Stimulated activated CD4-positive, alpha-beta T cell treated with anti-CD3 and anti-CD28 coated beads, Interleukin-12 subunit alpha, Interleukin-12 subunit beta, amount 100 ng/mL, for 24 hours (primary cell): ENCODE measurements around the gene TTLL11.
"Not testable (repeated sequence)": the region's sequence is repeated elsewhere in the genome, so short reads cannot be mapped to it uniquely, and the experiment has no call there.

Experiments used
- DNase-seq, 2 experiments: peaks; one replicate each; pipeline ENCODE4 v3.0.0-alpha.2; 2020; ENCODE audit warnings: low read depth in 2 of 2

TTLL11 gene

DNA sequence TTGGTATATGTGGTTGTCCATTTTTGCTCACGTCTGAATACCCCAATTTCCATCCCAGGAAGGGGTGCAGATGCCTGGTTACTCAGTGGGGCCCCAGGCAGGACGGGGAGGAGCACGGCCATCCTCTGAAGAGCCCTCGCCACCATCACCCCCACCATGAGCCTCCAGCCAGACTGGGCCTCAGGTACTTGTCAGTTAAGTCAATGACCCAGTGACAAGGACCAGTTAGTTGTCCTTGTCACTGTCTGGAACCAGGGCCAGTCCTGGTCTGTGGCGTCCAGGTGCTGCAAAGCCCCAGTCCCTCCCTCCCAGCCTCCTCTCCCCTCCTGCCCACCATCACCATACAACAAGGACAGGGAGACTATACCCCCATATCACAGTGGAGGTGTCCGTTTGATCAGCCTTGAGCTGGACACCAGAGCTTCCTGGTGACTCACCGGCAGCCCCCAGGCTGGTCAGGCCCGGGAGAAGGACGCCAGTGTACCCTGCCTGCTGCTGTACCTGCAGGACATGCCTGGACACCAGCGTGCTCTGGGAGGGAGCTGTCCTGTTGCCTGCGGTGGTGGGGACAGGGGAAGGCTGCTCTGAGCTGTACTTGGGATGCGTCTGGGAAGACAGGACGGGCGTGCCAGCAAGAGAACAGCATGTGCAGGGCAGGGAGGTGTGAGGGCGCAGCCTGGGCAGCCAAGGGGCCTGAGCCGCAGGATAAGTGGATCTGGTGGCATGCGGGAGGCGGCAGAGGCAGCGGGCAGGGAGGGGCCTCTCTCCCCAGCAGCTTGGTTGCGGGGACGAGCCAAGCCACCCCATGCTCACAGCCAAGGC, 32.6 kb upstream of the TTLL11 start:
- DNase-seq, result no peak

DNA sequence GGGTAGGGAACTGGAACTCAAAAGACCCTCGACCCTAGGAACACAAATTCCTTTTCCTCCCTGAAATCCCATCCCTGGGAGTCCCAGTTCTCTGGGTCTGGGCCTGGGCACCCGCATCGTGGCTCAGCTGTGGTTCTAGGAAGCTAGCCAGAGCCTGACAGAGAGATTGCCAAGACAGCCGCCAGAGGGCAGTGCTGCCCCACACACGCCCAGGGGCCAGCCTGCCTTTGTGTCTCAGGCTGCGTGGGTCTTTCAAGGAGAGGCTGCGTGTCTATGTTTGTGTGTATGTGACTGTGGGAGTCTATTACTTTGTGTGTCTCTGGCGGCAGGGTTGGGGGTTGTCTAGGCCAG, 32.0 kb upstream of the TTLL11 start:
- DNase-seq, result peak; percentile 55 to 73

DNA sequence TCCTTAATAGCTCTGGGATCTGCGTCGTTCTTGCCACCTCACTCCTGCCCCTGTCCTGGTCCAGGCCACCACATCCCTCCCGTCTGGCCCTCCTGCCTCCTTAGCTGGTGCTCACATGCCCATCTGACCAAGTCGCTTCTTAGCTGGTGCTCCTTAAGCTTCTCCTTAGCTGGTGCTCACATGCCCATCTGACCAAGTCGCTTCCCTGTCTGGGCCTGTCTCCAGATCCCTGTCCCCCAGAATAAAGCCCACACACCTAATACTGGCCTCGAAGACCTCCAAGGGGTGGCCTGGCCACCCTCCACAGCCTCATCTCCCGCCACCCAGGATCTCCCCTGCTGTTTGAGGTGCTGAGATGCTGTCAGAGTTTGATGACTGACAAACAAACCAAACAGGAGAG, 31.4 kb upstream of the TTLL11 start:
- no peak for DNase-seq

DNA sequence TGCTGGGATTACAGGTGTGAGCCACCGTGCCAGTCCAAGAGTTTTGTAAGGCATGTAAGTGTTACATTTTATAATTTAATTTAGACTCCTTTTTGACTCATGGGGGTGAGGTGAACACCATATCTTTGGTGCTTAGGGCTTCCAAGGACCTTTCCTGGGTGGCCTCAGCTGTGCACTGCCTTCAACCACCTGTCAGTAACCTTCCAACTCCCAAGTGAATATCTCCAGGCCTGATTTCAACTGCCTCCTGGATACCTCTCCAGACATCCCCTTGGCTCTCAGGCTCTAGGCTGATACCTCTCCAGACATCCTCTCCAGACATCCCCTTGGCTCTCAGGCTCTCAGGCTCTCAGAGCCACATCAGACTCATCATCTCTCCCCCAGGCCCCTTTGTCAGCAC, 30.9 kb upstream of the TTLL11 start:
- no peak for DNase-seq

DNA sequence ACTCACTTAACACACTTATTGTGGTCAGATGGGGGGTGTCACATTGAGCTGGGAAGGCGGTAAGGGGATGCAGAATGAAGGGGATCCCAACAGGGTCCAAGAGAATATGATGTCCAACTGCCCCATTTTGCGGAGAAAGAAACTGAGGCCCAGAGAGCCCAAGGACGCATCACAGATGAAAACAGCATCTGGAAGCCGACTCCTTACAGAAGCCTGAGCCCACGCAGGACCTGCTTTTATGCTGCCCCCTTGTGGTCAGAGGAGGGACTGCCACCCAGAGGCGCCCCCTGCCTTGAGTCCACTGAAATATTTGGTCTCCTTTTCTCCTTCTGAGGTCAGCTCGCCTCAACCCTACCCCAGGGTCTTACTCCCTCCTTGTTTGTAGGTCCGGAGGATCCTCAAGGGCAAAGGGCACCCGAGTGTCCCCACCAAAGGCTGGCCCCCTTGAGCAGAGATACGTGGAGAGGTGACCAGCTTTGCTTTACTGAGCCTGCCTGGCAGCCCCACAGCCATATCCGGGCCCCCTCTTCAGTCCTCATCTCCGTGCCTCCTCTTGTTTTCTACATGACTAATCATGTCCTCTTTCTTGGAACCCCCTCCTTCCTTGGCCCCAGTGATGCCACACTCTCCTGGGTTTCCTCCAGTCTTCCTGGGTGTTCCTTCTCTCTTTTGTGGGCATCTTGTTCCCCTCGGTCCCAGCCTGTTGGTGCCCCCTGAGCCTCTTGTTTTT, 30.0 kb upstream of the TTLL11 start:
- DNase-seq, result peak; percentile 56 to 72

DNA sequence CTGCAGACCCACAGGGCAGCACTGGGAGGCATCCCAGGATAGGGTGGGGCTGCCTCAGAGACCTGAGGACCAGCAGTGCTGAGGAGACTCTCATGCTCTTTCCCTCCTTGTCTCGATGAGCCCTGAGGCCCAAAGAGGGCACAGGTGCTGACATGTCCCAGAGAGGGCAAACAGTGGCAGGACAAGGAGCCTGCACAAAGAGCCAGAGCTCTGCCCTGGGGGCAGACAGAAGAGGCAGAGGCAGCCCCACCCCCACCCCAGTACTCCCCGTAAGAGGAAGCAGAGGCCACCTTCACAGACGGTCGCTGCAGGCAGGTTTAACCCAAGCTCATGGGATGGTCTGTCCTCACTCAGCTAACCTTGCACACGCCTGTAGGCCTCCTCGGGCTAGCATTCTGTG, 29.4 kb upstream of the TTLL11 start:
- DNase-seq, result no peak

DNA sequence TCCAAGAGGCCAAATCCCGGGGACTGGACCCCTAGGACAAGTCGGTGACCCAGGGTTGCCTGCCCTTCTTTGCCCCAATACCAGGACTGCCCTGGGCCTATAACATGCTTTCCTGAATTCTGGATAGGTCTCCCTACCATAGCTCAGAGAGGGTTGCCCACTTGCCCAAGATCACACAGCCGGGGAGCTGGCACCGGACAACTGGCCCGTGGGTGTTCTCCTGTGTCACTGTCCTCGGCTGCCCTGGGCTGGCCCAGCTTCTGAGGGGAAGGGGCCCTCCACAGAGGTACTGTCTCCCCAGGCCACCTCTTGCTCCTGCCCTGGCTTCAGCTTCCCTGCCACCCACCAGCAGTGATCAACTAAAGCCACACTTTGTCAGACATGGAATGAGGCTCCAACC, 28.8 kb upstream of the TTLL11 start:
- no peak for DNase-seq

DNA sequence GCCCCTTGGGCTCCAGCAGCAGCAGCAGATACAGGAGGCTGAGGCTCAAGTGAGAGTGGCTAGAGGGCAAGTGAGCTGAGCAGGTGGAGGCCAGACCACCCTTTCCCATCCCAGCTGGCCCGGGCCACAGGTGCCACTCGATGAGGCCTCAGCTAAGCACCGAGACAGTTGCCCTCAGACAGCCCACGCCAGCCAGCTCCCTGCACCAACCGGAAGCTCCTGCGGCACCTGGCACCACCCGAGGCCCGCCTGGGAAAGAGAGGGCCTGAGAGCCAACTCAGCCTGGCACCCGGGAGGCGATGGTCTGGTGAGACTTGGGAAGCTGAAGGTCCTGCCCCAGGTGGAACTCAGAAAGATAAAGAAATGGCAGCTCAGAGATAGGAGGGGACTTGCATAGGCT, 28.3 kb upstream of the TTLL11 start:
- DNase-seq, result no peak

DNA sequence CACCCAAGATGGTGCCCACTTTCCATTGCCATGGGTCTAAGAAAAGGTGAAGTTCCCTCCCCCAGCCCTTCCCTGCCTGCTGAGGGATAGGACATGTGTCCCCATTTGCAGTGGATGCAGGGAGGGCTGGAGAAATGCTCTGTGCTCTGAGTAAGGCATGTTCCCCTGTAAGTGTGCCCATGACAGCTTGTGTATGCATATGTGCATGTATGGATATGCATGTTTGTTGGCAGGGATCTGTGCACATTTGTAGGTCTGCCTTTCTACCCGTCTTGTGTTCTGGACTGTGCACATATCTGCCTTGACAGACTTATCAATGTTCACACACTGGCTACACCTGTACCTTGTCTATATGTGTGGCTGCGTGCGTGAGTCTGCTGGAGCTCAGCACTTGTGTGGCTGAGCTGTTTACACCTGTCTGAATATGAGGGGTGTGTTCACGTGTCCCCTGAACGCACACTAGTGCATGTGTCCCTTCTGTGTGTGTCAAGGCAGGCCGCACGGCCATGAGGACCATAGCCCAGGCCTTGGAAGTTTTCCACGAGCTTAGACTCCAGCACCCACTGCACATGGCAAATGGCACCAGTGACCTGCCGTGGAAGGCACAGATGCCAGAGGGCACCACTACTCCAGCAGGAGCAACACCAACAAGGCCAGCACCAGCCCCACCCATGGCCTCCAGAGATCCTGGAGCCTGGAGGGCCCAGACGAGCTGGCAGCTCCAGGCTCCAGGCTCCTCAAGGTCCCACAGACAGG, 27.4 kb upstream of the TTLL11 start:
- DNase-seq, result no peak

DNA sequence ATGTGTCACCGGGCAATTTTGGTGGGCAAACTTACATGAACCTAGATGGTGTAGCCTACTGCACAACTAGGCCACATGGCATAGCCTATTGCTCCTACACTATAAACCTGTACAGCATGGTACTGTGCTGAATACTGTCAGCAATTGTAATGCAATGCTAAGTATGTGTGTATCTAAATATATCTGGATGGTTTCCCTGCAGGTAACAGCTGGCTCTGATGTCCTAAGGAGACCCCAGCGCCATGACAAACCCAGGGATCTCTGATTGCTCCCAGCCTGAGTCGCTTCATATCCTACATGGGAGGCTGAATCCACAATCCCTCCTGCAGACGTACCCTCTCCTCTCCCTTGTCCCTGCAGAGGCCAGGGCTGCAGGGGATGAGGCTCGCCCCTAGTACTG, 26.6 kb upstream of the TTLL11 start:
- no peak for DNase-seq

DNA sequence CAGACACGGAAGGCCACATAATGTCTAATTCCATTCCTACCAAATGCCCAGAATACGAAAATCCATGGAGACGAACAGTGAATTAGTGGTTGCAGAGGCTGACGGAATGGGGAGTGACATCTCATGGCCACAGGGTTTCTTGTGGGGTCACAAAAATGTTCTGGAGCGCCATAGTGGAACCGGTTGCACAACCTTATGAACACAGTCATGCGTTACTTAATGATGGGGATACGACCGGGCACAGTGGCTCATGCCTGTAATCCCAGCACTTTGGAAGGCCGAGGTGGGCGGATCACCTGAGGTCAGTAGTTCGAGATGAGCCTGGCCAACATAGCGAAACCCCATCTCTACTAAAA, 26.0 kb upstream of the TTLL11 start:
- no peak for DNase-seq

DNA sequence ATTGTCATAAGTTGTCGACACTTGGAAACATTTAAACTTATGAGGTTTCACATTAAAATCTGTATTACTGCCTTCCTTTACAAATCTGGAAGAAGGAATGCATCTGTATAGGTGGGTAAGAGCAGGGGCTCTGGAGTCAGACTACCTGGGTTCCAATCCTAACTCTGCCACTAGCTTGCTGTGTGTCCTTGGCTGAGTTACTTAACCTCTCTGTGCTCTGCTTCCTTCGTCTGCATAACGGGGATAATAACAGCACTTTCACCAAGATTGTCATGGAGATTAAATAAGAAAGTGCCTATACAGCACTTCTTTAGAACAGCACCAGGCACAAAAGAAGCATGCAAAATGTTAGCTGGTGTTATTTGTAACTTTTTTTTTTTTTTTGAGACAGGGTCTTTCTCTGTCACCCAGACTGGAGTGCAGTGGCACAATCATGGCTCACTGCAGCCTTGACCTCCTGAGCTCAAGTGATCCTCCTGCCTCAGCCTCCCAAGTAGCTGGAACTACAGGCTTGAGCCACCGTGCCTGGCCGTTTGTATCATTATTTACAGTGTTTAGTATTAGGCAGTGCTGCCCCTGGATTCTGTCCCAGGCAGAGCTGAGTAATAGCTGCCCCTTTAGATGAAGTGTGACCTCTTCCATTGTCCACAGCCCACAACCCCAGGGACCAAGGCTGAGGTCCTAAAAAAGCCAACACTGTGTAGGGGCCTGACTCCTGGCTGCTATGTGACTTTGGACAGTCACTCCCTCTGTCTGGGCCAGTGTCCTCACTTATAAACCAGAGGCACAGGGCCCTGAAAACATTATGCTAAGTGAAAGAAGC, 25.4 kb upstream of the TTLL11 start:
- no peak for DNase-seq

DNA sequence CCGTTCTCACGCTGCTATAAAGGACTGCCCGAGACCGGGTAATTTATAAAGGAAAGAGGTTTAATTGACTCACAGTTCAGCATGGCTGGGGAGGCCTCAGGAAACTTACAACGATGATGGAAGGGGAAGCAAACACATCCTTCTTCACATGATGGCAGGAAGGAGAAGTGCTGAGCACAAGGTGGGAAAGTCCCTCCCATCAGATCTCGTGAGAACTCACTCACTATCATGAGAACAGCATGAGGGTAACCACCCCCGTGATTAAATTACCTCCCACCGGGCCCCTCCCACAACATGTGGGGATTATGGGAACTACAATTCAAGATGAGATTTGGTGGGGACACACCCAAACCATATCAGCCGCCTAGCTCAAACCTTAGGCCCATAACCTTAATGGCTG, 24.1 kb upstream of the TTLL11 start:
- not testable (repeated sequence) for DNase-seq

DNA sequence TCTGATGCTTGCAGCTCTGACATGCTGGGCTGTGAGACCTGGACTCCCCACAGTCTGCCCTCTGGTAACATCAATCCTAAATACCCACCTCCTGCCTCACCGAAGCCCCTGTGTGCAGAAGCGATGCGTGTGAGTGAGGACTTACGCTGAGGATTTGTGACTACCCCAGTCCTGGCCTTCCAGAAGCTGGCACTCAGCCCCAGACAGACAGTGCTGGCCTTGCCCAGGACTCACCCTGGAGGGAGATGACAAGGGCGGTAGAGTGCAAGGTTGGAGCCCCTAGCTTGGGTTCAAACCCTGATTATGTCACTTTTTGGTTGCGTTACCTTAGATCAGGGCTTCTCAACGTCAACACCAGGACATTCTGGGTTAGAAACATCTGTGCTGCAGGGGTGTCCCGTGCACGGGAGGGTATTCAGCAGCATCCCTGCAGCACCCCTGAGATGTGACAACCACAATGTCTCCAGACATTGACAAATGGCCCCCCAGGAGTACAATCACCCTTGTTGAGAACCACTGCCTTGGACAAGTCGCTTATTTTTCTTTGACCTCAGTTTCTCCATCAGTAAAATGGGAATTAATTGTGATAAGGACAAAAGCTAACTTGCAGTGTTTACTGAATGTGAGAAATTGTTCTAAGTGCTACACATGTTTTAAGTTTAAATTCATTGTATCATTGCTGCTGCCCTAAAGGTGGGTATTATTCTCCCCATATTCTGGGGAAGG, 23.5 kb upstream of the TTLL11 start:
- DNase-seq, result no peak

DNA sequence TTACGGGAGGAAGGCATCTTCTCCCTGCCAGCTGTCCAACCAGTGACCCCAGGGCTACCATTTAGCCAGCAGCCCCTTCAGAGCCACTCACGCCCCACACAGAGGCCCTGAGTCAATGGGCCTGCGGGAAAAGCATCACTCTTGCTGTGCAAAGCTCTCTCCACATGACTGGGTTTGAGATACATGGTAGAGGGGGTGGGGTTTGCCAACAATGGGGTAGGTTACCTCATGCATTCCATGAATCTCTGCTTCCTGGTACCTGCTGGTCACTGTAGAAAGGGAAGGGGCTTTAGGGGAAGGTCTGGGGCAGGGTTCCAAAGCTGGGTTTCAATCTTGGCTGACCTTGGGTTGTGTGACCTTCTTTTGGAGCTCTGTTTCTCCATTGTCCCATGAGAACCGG, 22.9 kb upstream of the TTLL11 start:
- no peak for DNase-seq

DNA sequence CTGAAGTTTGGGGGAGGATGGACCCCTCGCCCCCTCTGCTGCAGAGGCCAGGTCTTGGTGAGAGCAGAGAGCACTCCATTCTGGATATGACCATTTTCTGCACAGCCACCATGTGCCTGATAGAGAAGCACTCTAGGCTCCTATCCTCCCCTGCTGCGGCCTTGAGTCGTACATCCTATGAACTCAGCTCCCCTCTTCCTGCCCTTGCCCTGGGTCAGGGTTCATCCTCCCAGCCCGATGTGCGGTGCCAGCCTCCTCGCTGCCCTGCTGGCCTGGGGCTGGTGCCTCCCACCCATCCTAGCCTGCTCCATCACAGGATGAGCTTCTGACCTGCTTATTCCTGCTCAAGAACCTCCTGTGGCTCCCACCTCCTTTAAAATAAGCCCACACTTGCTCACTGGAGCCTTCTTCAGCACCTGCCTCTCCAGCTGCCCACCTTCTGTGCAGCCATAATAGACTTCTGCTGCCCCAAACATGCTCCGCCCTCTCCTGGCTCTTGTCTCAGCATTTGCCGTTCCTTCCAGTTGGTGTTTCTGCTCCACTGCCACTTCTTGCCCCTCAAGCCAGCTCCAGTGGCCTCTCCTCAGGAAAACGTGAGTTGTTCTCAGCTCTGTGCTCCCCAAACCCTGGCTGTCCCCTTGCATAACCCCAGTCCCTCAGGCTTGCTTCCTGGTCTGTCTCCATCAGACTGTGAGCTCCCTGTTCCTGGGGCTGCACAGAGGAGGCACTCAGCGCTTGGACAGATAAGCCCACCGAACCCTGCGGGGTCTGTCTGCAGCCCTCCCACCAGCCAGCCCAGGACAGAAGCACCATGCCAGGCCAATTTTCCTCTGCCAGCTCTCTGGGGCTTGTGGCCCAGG, 22.3 kb upstream of the TTLL11 start:
- no peak for DNase-seq

DNA sequence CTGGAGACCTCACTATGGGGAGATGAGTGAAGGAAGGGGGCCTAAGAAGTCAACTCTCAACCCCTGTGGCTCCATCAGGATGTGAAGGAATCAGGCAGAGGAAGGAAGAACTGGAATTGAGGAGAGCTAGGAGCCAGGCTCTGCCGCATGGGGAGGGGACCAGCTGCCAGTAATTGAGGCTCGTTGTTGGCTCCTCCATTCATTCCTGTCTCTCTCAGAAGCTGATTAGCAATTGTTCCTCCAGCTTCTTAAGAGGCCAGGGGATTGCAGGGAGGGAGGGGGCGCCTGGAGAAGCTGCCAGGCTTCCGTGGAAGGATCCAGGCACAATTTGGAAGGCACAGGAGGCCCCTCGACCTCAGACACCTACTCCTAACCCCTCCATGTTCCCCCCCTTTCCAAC, 20.5 kb upstream of the TTLL11 start:
- DNase-seq, result no peak

DNA sequence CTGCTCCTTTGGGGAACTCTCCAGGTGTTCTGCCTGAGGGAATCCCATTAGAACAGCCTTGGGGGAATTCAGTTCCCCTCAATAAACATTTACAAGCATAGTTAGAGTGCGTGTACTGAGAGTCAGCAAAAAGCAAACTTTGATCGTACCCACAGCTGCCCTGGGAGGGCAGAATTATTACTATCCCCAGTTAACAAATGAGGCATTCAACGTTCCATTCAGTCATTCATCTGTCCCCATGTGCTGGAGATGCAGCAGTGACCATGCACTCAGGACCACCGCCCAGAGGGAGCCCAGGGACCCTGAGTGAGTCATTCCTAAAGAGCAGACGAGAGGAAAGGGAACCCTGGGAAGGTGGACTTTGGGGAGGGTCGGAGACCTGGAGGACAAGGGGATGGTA, 19.1 kb upstream of the TTLL11 start:
- no peak for DNase-seq

DNA sequence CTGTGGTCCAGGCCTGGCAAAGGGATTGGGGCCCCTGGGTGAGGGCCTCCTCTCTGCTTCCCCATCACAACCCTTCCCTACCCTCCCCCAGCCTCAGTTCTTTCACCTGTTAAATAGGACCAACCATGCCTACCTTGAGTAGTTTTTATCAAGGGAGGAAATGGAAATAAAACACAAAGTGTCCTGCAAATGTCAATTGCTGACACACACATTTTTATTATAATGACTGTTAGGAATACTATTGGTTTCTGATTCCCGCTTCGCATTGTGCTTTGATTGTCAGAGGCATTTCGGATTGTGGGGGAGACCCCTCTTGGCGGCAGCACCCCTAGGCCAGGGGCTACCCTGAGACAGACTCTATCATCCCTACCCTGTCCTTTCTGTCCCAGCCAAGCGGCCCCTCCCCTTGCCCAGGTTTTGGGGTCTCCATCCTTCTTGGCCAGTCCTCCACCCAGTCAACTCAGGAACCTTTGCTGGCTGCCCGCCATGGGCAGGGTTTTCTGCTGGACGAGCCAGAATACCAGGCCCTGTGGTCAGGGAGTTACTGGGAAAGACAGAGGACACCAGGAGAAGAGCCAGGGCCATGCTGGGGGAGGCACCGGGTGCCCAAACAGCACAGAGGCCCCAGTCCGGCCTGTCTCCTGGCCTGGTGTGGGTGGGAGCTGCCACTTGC, 18.4 kb upstream of the TTLL11 start:
- no peak for DNase-seq
